Subcutaneous adipose tissue (tissue), 4 donors: ENCODE data around the gene SMIM38. TPM values are rescaled to one million over a fixed set of nuclear protein-coding genes. Genes with fewer than 3 reads are reported as not detected.

Source experiments
- total RNA-seq, 4 donors: library from RNA; depleted of rRNA; stranded (reverse); fragments of >200 nt; gene quantifications; one replicate each; pipeline ENCODE4 v1.1.0, GENCODE V29; 2016
- TF ChIP-seq, protein P1 (sequence below): fragments of 450-650 bp; IDR thresholded peaks from one replicate; pipeline ENCODE4 v1.5.1; 2016; ENCODE audit warnings: low read depth, mild to moderate bottlenecking, control low read depth, antibody characterized with exemption, moderate library complexity

Gene SMIM38
- total RNA-seq, 4 donors from 2014 or later: 0.44 to 1.2 (median 1.1) TPM; not detected in 1

DNA sequence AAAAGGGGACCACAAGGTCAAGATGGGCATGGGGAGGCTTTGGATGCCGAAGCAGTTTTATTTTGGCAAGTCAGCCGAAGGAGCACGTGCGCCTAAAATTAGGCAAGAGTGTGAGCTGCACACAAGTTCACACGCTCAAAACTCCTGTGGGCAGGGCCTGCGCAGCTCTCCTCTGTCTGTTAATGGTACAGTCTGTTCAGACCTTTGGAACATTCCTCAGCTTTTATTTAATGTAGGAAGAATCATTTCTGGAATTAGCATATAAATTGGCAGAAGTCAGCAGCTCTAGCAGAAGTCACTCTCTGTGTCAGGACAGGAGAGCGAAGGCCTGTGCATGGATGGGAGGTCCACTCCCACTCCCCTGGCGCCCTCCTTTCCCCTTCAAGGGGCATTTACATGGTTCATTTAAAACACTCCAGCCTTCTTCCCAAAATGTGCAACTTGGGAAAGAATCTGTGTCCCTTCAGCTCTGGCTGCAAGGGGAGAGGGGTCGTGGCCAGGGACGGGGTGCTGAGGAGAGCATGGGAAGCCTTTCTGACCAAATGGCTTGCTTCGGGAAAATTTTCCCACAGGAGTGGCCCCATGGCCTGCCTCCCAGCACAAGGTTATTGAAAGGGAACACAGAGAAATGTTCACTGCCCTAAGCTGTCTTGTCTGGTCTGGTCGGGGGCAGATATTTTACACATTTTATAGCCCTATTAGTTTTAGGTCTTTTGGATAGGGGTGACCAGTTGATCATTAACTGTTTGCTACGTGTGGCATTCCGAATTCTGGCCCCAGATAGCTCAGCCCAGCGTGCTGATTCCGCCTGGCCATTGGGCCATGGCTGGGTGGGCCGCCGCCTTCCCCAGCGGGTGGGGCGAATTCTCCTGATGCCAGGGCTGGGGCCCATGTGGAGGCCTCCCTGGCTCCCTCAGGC, 43.9 kb upstream of the SMIM38 start:
- TF ChIP-seq, protein P1, sequence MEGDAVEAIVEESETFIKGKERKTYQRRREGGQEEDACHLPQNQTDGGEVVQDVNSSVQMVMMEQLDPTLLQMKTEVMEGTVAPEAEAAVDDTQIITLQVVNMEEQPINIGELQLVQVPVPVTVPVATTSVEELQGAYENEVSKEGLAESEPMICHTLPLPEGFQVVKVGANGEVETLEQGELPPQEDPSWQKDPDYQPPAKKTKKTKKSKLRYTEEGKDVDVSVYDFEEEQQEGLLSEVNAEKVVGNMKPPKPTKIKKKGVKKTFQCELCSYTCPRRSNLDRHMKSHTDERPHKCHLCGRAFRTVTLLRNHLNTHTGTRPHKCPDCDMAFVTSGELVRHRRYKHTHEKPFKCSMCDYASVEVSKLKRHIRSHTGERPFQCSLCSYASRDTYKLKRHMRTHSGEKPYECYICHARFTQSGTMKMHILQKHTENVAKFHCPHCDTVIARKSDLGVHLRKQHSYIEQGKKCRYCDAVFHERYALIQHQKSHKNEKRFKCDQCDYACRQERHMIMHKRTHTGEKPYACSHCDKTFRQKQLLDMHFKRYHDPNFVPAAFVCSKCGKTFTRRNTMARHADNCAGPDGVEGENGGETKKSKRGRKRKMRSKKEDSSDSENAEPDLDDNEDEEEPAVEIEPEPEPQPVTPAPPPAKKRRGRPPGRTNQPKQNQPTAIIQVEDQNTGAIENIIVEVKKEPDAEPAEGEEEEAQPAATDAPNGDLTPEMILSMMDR: no peak

DNA sequence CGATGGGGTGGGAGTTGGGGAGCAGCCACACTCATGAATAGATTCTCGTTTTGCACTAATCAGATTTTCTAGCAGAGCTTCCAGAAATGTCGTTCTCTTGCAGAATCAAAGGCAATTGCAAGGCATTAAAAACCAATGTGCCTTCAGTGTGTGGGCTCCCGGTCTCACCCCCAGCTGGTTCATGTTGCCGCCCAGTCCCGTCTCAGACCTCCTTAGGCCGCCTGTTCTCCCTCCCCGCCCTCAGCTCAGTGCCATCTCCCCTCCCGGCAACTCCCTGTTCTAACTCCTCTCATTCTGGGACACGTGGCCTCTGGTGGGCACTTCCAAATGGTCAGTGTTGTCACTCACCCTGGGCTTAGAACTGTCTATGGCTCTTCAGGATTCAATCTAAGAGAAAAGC, 42.5 kb upstream of the SMIM38 start:
- TF ChIP-seq, protein P1: no peak

DNA sequence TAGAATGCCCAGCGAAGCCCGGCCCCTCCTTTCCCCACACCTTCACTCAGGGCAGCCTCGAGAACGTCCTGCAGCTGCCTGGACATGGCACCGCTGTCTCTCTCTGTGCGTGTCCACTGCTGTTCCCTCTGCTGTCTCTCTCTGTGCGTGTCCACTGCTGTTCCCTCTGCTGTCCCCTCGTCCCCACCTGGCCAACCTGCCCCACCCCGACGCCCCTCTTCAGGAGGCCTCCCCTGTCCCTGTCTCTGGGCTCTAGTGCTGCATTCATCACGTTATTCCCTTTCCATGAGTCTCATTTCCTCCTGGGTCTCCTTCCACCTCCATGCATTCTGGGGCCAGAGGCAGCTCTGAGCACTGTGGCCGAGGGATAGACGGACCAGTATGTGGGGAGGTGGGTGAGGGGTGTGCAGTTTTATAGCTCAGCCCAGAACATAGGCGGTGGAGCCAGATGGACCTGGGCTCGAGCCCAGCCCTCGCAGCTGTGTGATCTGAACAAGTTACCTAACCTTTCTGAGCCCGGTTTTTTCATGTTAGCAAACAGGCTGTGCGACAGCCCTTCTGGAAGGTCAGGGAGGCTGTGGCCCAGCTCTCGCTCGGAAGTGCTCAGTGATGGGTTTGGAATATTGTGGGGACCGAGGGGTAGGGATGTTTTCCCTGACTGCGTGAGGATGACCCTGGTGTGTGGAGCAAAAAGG, 41.9 kb upstream of the SMIM38 start:
- TF ChIP-seq, protein P1: no peak

DNA sequence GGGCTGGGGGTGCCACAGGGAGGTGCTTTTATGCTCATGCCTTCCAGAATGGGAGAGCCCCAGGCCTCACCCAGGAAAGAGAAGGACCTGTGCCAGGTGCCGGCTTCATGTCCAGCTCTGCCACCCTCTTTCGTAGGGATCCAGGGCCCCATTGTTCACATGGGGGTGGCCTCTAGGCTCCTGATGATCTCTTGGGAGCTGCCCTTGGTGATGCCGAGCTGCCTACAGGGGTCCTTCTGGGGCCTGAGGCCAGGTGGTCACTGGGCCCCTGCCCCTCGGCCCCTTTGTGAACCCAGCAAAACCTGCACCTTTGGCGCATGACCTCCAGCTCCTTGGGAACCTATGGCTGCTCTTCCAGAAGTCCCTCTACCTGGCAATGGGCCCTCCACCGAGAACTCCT, 41.4 kb upstream of the SMIM38 start:
- TF ChIP-seq, protein P1: no peak

DNA sequence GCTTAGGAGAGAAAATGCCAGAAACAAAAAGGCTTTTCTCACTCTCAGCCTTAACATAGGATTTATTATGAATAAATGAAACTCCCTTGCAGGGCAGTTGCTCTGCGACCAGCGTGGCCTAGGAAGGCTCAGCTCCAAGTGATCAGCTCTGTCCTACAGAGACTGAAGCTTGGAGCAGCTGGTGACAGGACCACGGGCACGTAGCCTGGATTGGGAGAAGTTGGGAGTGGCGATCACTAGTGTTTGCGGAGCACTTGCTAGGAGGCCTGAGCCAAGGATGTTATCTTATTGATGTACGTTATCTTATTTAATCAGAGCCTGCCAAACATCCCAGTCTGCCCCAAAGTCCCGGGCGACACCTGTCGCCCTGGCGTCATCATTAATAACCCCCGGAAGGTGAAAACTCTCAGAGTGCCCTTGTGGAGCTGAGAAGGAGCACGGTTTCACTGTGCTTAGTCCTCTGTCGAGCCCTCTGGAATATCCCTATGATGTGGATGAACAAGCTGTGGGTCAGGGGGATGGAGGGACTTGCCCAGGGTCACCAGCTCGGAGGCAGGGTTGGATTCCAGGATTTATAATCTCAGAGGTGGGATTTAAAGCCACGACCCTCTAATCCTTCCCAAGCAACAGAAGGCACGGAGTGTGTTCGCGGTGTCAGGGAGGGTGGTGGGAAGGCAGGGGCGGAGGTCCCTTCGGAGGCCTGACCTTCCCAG, 40.8 kb upstream of the SMIM38 start:
- TF ChIP-seq, protein P1: no peak

DNA sequence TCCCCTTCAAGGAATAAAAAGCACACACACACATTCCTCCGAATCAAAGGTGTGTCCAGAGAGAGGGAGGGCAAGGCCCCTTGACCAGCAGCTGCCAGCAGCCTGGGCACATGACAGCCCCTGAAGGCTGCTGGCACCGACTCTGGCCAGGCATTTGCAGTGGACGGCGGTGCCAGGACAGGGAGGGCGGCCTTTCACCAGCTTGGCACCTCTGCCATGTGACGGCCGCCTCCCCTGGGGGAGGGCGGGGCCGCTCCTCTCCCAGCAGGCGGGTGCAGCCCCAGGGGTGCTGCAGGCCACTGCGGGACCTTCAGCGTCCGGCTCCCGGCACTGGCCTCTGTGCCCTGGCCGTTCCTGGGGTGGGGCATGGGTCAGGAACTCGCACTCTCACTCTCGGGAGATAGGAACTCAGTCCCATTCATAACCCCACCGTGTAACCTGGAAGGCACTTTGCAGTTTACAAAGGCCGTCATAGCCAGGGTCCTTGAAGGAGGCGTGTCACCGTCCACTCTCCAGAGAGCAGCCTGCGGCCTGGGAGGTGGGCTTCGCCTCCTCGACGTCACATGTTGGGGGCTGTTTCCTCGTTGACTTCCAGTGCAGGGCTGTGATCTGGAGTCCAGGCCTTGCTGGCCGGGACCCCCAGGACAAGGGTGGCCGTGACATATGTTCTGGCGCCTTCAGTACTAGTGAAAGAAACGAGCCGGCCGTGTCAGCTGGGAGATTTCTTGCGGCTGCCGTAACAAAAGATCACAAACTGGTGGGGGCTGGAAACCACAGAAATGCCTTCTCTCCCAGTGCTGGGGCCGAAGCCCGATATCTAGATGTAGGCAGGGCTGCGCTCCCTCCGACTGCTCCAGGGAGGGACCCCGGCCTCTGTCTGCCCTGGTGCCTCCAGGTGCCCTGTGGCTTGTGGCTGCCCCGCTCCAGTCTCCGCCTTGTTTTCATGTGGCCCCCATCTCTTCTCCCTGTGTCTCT, 39.9 kb upstream of the SMIM38 start:
- TF ChIP-seq, protein P1: no peak
